ENCODE measurements around the gene XPO6. TPM values are rescaled to one million over a fixed set of nuclear protein-coding genes. Genes with fewer than 3 reads are reported as not detected.

XPO6 gene
- total RNA-seq, 1 experiment from 2014 or later, result 112 TPM

DNA sequence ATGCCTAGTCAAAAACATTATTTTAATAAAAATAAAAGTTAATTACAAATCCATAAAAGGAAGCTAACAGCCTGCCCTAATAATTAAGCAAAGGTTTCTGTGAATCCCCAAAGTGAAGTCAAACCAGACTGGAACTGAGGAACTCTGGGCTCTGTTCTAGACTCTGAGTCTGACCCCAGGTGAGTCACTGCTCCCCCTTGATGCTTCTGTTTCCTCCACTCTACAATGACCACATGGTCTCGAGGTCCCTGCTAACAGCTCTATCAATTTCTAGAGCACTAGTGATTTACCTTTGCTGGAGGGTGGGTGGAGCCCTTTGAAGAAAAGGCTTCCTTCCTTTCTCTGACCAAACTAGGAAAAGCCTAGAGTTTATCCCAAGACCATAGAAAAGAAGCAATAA, 32.4 kb downstream of the XPO6 start:
- no peaks in the 10 kb centered on the region for H3K27me3 ChIP-seq (replicated peaks; ENCODE audit: control insufficient read depth, insufficient read depth, low read length)
- no peak overlapping the region for H3K4me3 ChIP-seq (ENCODE audit: low read depth, low read length)
- TF ChIP-seq CTCF (IDR thresholded peaks at IDR 0.05; ENCODE audit: insufficient read depth in 1 of 2, low read depth in 1 of 2, low read length in 1 of 2, severe bottlenecking in 1 of 2, unreplicated experiment in 1 of 2), result no peak
- H3K27ac Mint-ChIP-seq (ENCODE audit: unreplicated experiment), result no peak overlapping the region
- H3K4me1 ChIP-seq, result peaks cover 32% of the 10 kb centered on the region
- peaks cover 17% of the 10 kb centered on the region for H3K4me1 Mint-ChIP-seq (ENCODE audit: low read depth, unreplicated experiment)
- no peaks in the 10 kb centered on the region for H3K9me3 ChIP-seq
- H3K36me3 ChIP-seq (ENCODE audit: control insufficient read depth, insufficient read depth, low read length), result no peaks in the 10 kb centered on the region; the same call in 1 of the 2 replicates
- DNase-seq, result no peak
- POLR2A ChIA-PET, result no interaction called here
- CTCF ChIA-PET, result no interaction called here
- intact Hi-C loops (cut with micrococcal nuclease; ENCODE audit: unreplicated experiment), result no loop called here
- no TSS peak for BruUV-seq (replicated peaks)
- H3K4me3 Mint-ChIP-seq (ENCODE audit: unreplicated experiment), result no peak overlapping the region
- no peaks in the 10 kb centered on the region for H3K9me3 Mint-ChIP-seq (ENCODE audit: unreplicated experiment)
- peaks cover 63% of the 10 kb centered on the region for H3K36me3 Mint-ChIP-seq (ENCODE audit: insufficient read depth, unreplicated experiment)
- H3K27me3 Mint-ChIP-seq (ENCODE audit: insufficient read depth, unreplicated experiment), result no peaks in the 10 kb centered on the region

DNA sequence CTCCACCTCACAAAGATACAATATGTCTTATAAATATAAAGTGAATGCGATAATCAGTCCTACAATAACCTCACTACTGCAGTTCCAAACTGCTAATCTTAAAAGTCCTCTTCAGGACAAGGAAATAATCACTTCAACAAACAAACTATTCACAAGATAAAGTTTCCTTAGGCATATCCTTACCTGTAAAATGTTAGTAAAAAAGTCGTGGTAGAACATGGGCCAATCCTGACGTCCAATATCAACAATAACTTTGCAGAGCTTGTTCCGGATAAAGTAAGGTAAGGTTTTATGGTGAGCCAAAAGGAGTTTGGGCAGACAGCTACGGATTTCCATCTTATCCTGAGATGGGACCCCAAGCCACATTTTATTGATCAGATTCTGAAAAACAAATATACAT, 36.0 kb downstream of the XPO6 start:
- peaks cover 71% of the 10 kb centered on the region for H3K36me3 Mint-ChIP-seq (ENCODE audit: insufficient read depth, unreplicated experiment)
- intact Hi-C loops (cut with micrococcal nuclease; ENCODE audit: unreplicated experiment), result no loop called here
- no peaks in the 10 kb centered on the region for H3K4me1 ChIP-seq

GRCh38 chr16:28172336-28172735, 39.4 kb downstream of the XPO6 start:
- no peak for DNase-seq
- peaks cover 3% of the 10 kb centered on the region for H3K4me1 Mint-ChIP-seq (ENCODE audit: low read depth, unreplicated experiment)
- H3K4me3 ChIP-seq (ENCODE audit: low read depth, low read length), result no peak overlapping the region
- POLR2A ChIA-PET, result no interaction called here
- no peaks in the 10 kb centered on the region for H3K9me3 ChIP-seq
- H3K36me3 ChIP-seq (ENCODE audit: control insufficient read depth, insufficient read depth, low read length), result no peaks in the 10 kb centered on the region; the same call in none of the 2 replicates
- no peak overlapping the region for H3K27ac Mint-ChIP-seq (ENCODE audit: unreplicated experiment)
- no peaks in the 10 kb centered on the region for H3K27me3 Mint-ChIP-seq (ENCODE audit: insufficient read depth, unreplicated experiment)
- H3K4me3 Mint-ChIP-seq (ENCODE audit: unreplicated experiment), result no peak overlapping the region
- TF ChIP-seq CTCF (IDR thresholded peaks at IDR 0.05; ENCODE audit: insufficient read depth in 1 of 2, low read depth in 1 of 2, low read length in 1 of 2, severe bottlenecking in 1 of 2, unreplicated experiment in 1 of 2), result no peak
- H3K4me1 ChIP-seq, result no peaks in the 10 kb centered on the region
- no TSS peak for BruUV-seq (replicated peaks)
- CTCF ChIA-PET, result no interaction called here
- H3K27me3 ChIP-seq (replicated peaks; ENCODE audit: control insufficient read depth, insufficient read depth, low read length), result no peaks in the 10 kb centered on the region
- H3K36me3 Mint-ChIP-seq (ENCODE audit: insufficient read depth, unreplicated experiment), result peaks cover 59% of the 10 kb centered on the region
- H3K9me3 Mint-ChIP-seq (ENCODE audit: unreplicated experiment), result no peaks in the 10 kb centered on the region
- intact Hi-C loops (cut with micrococcal nuclease; ENCODE audit: unreplicated experiment), result no loop called here

More for the DNA sequence above, 36.0 kb downstream of the XPO6 start:
- no TSS peak for BruUV-seq (replicated peaks)
- no peaks in the 10 kb centered on the region for H3K27me3 Mint-ChIP-seq (ENCODE audit: insufficient read depth, unreplicated experiment)
- Histone ChIP-seq H3K27me3 (replicated peaks; ENCODE audit: control insufficient read depth, insufficient read depth, low read length) (no peaks in the 10 kb centered on the region), H3K36me3 (ENCODE audit: control insufficient read depth, insufficient read depth, low read length) (no peaks in the 10 kb centered on the region; the same call in none of the 2 replicates), H3K9me3 (no peaks in the 10 kb centered on the region), H3K4me3 (ENCODE audit: low read depth, low read length) (no peak overlapping the region)
- peak overlapping the region; percentile 14 for H3K27ac Mint-ChIP-seq (ENCODE audit: unreplicated experiment)
- ChIA-PET CTCF (no interaction called here), POLR2A (no interaction called here)
- no peaks in the 10 kb centered on the region for H3K4me1 Mint-ChIP-seq (ENCODE audit: low read depth, unreplicated experiment)
- no peak for DNase-seq
- no peak for TF ChIP-seq CTCF (IDR thresholded peaks at IDR 0.05; ENCODE audit: insufficient read depth in 1 of 2, low read depth in 1 of 2, low read length in 1 of 2, severe bottlenecking in 1 of 2, unreplicated experiment in 1 of 2)
- no peaks in the 10 kb centered on the region for H3K9me3 Mint-ChIP-seq (ENCODE audit: unreplicated experiment)
- H3K4me3 Mint-ChIP-seq (ENCODE audit: unreplicated experiment), result no peak overlapping the region

Measured in Caco-2 (cell line).